ENCODE data around the gene DCP1B.

Gene DCP1B

GRCh38 chr12:1918081-1918883 is 86.0 kb downstream of the DCP1B start, which contains the start of gene CACNA2D4:
TSS of gene CACNA2D4 (minus strand) at chr12:1918652. CDS start at chr12:1918473, 179 bp downstream.
- no CpG with 5 or more reads among the region's 18 CpGs for WGBS (ENCODE audit: extremely low coverage, insufficient coverage, low lambda C conversion rate)
- no peak within 1 kb of the TSS for H4K5ac ChIP-seq (ENCODE audit: low read length)

GRCh38 chr12:1917172-1918070 is 86.8 kb downstream of the DCP1B start:
- Histone ChIP-seq H2BK120ac (ENCODE audit: low read depth, low read length) (no peak overlapping the region), H3K4me2 (ENCODE audit: low read length) (no peak overlapping the region), H2BK15ac (replicated peaks; ENCODE audit: low read depth) (no peak overlapping the region), H3K9ac (ENCODE audit: low read length) (no peak overlapping the region), H3K4me1 (ENCODE audit: control insufficient read depth, low read depth, low read length) (no peaks in the 10 kb centered on the region), H2BK5ac (ENCODE audit: low read length) (no peak overlapping the region), H3K79me1 (ENCODE audit: low read length) (no peaks in the 10 kb centered on the region), H3K56ac (ENCODE audit: low read length) (no peak overlapping the region), H4K5ac (ENCODE audit: low read length) (no peak overlapping the region), H4K8ac (ENCODE audit: low read depth, low read length) (no peak overlapping the region), H3K79me2 (ENCODE audit: control insufficient read depth, insufficient read depth, low read length) (no peaks in the 10 kb centered on the region), H3K18ac (ENCODE audit: low read length) (no peak overlapping the region), H3K23ac (ENCODE audit: low read length) (no peak overlapping the region), H3K27me3 (ENCODE audit: insufficient read depth, low read length, poor library complexity) (no peaks in the 10 kb centered on the region), H2AK5ac (ENCODE audit: low read length) (no peak overlapping the region), H3K27ac (ENCODE audit: low read depth, low read length) (no peak overlapping the region), H3K4ac (ENCODE audit: low read depth, low read length) (no peak overlapping the region), H3K36me3 (ENCODE audit: control insufficient read depth, insufficient read depth, low read length) (no peaks in the 10 kb centered on the region), H3K4me3 (ENCODE audit: low read length) (no peak overlapping the region)
- no peak for DNase-seq
- no CpG with 5 or more reads among the region's 22 CpGs for WGBS (ENCODE audit: extremely low coverage, insufficient coverage, low lambda C conversion rate)

More at GRCh38 chr12:1918081-1918883, 86.0 kb downstream of the DCP1B start, which contains the start of gene CACNA2D4:
- Histone ChIP-seq H3K23ac (ENCODE audit: low read length) (no peak within 1 kb of the TSS), H2BK5ac (ENCODE audit: low read length) (no peak within 1 kb of the TSS), H2BK120ac (ENCODE audit: low read depth, low read length) (no peak within 1 kb of the TSS), H3K56ac (ENCODE audit: low read length) (peak within 1 kb of the TSS; percentile 70), H3K27ac (ENCODE audit: low read depth, low read length) (no peak within 1 kb of the TSS), H3K9ac (ENCODE audit: low read length) (no peak within 1 kb of the TSS), H2BK15ac (replicated peaks; ENCODE audit: low read depth) (no peak within 1 kb of the TSS), H3K27me3 (ENCODE audit: insufficient read depth, low read length, poor library complexity) (no peaks in the 10 kb centered on the region), H3K4ac (ENCODE audit: low read depth, low read length) (no peak within 1 kb of the TSS), H2AK5ac (ENCODE audit: low read length) (no peak within 1 kb of the TSS), H4K8ac (ENCODE audit: low read depth, low read length) (no peak within 1 kb of the TSS), H3K4me2 (ENCODE audit: low read length) (no peak within 1 kb of the TSS), H3K36me3 (ENCODE audit: control insufficient read depth, insufficient read depth, low read length) (no peaks in the 10 kb centered on the region), H3K79me1 (ENCODE audit: low read length) (no peaks in the 10 kb centered on the region), H3K79me2 (ENCODE audit: control insufficient read depth, insufficient read depth, low read length) (no peaks in the 10 kb centered on the region), H3K18ac (ENCODE audit: low read length) (no peak within 1 kb of the TSS), H3K4me3 (ENCODE audit: low read length) (no peak within 1 kb of the TSS), H3K4me1 (ENCODE audit: control insufficient read depth, low read depth, low read length) (no peaks in the 10 kb centered on the region)
- no peak for DNase-seq

- Histone ChIP-seq H2BK120ac (ENCODE audit: low read depth, low read length) (no peak overlapping the region), H3K23ac (ENCODE audit: low read length) (no peak overlapping the region), H3K4me2 (ENCODE audit: low read length) (no peak overlapping the region), H4K5ac (ENCODE audit: low read length) (no peak overlapping the region), H3K18ac (ENCODE audit: low read length) (no peak overlapping the region), H2AK5ac (ENCODE audit: low read length) (no peak overlapping the region), H4K8ac (ENCODE audit: low read depth, low read length) (no peak overlapping the region), H3K9ac (ENCODE audit: low read length) (no peak overlapping the region), H2BK15ac (replicated peaks; ENCODE audit: low read depth) (no peak overlapping the region), H3K79me2 (ENCODE audit: control insufficient read depth, insufficient read depth, low read length) (no peaks in the 10 kb centered on the region), H3K27ac (ENCODE audit: low read depth, low read length) (no peak overlapping the region), H3K4ac (ENCODE audit: low read depth, low read length) (no peak overlapping the region), H3K27me3 (ENCODE audit: insufficient read depth, low read length, poor library complexity) (no peaks in the 10 kb centered on the region), H3K79me1 (ENCODE audit: low read length) (no peaks in the 10 kb centered on the region), H3K36me3 (ENCODE audit: control insufficient read depth, insufficient read depth, low read length) (no peaks in the 10 kb centered on the region), H3K56ac (ENCODE audit: low read length) (no peak overlapping the region), H3K4me1 (ENCODE audit: control insufficient read depth, low read depth, low read length) (no peaks in the 10 kb centered on the region), H3K4me3 (ENCODE audit: low read length) (no peak overlapping the region), H2BK5ac (ENCODE audit: low read length) (no peak overlapping the region)
- DNase-seq = no peak
- WGBS (ENCODE audit: extremely low coverage, insufficient coverage, low lambda C conversion rate) = no CpG with 5 or more reads among the region's 18 CpGs
These were observed 87.7 kb downstream of the DCP1B start for GRCh38 chr12:1916371-1917171.

- no peak for DNase-seq
- WGBS (ENCODE audit: extremely low coverage, insufficient coverage, low lambda C conversion rate) = no CpG with 5 or more reads among the region's 18 CpGs
- H2BK5ac ChIP-seq (ENCODE audit: low read length) = no peak overlapping the region
These were observed 88.9 kb downstream of the DCP1B start for GRCh38 chr12:1915082-1915968.

More at GRCh38 chr12:1915082-1915968, 88.9 kb downstream of the DCP1B start:
- H3K36me3 ChIP-seq (ENCODE audit: control insufficient read depth, insufficient read depth, low read length) = no peaks in the 10 kb centered on the region
- H3K23ac ChIP-seq (ENCODE audit: low read length) = no peak overlapping the region
- H3K9ac ChIP-seq (ENCODE audit: low read length) = no peak overlapping the region
- H2BK120ac ChIP-seq (ENCODE audit: low read depth, low read length) = no peak overlapping the region
- no peak overlapping the region for H4K8ac ChIP-seq (ENCODE audit: low read depth, low read length)
- no peaks in the 10 kb centered on the region for H3K27me3 ChIP-seq (ENCODE audit: insufficient read depth, low read length, poor library complexity)
- no peak overlapping the region for H4K5ac ChIP-seq (ENCODE audit: low read length)
- H3K79me2 ChIP-seq (ENCODE audit: control insufficient read depth, insufficient read depth, low read length) = no peaks in the 10 kb centered on the region
- no peak overlapping the region for H3K18ac ChIP-seq (ENCODE audit: low read length)
- H3K27ac ChIP-seq (ENCODE audit: low read depth, low read length) = no peak overlapping the region
- H3K4me3 ChIP-seq (ENCODE audit: low read length) = no peak overlapping the region
- no peak overlapping the region for H2AK5ac ChIP-seq (ENCODE audit: low read length)
- H3K4me1 ChIP-seq (ENCODE audit: control insufficient read depth, low read depth, low read length) = no peaks in the 10 kb centered on the region
- H3K4me2 ChIP-seq (ENCODE audit: low read length) = no peak overlapping the region
- H2BK15ac ChIP-seq (replicated peaks; ENCODE audit: low read depth) = no peak overlapping the region
- H3K79me1 ChIP-seq (ENCODE audit: low read length) = no peaks in the 10 kb centered on the region
- H3K56ac ChIP-seq (ENCODE audit: low read length) = no peak overlapping the region
- H3K4ac ChIP-seq (ENCODE audit: low read depth, low read length) = no peak overlapping the region
